Naive thymus-derived CD4-positive, alpha-beta T cell (primary cell): ENCODE results near the gene SERPINB5. TPM values are rescaled to one million over a fixed set of nuclear protein-coding genes. Genes with fewer than 3 reads are reported as not detected.

ENCODE experiments used
- ATAC-seq: fragments of 150-1000 bp; cut with Tn5 transposase; 2 replicates; pipeline ENCODE4 v1.10.0; 2021; ENCODE audit warnings: mild to moderate bottlenecking, moderate library complexity
- CTCF ChIA-PET: fragments of 350-600 bp; sonication (Branson Sonifier 250); formaldehyde crosslinking; loops from one replicate; lab custom pipeline; 2021; ENCODE audit warnings: antibody characterized with exemption; lab: Charles Lee
- POLR2A ChIA-PET: fragments of 350-600 bp; sonication (Branson Sonifier 250); formaldehyde crosslinking; loops from one replicate; lab custom pipeline; 2021; ENCODE audit warnings: antibody characterized with exemption, inconsistent platforms; lab: Charles Lee
- DNase-seq, 9 donors: peaks; one replicate each; pipeline versions ENCODE4 v3.0.0 to v3.0.0-alpha.2; 2020 to 2022; ENCODE audit warnings: mixed read lengths in 1 of 9
- H3K27ac ChIP-seq: one replicate; pipeline ENCODE4 v1.7.0; 2013; ENCODE audit warnings: mild to moderate bottlenecking, low read depth, low read length, moderate library complexity
- H3K27me3 ChIP-seq, 2 donors: one replicate each; pipeline ENCODE4 v1.7.0; 2013; ENCODE audit warnings: low read length in 2 of 2, mild to moderate bottlenecking in 2 of 2, moderate library complexity in 2 of 2; ENCODE audit not compliant: control insufficient read depth in 2 of 2, insufficient read depth in 2 of 2
- H3K36me3 ChIP-seq, 3 experiments: 1 replicate in 2 of 3; 2 replicates in 1 of 3; pipeline ENCODE4 v1.7.0; 2013; ENCODE audit warnings: low read length in 3 of 3, mild to moderate bottlenecking in 3 of 3, moderate library complexity in 1 of 3; ENCODE audit not compliant: insufficient read depth in 3 of 3, control insufficient read depth in 2 of 3
- H3K4me1 ChIP-seq, 2 donors: one replicate each; pipeline ENCODE4 v1.7.0; 2013; ENCODE audit warnings: low read length in 2 of 2, mild to moderate bottlenecking in 2 of 2, moderate library complexity in 1 of 2; ENCODE audit not compliant: control insufficient read depth in 2 of 2, insufficient read depth in 2 of 2
- H3K4me3 ChIP-seq: 2 replicates; pipeline ENCODE4 v1.7.0; 2013; ENCODE audit warnings: mild to moderate bottlenecking, low read length
- H3K9me3 ChIP-seq, 3 experiments: 1 replicate in 2 of 3; 2 replicates in 1 of 3; pipeline ENCODE4 v1.7.0; 2013; ENCODE audit warnings: low read length in 3 of 3; ENCODE audit not compliant: control insufficient read depth in 2 of 3
- H3K27ac Mint-ChIP-seq, 9 donors: one replicate each; pipeline ENCODE4 v1.8.0; 2020 to 2022; ENCODE audit warnings: mixed read lengths in 9 of 9, mild to moderate bottlenecking in 8 of 9, moderate library complexity in 5 of 9, inconsistent platforms in 2 of 9
- H3K27me3 Mint-ChIP-seq, 5 donors: one replicate each; pipeline ENCODE4 v1.8.0; 2021 to 2022; ENCODE audit warnings: mixed read lengths in 5 of 5, mild to moderate bottlenecking in 1 of 5
- H3K36me3 Mint-ChIP-seq, 5 donors: one replicate each; pipeline ENCODE4 v1.8.0; 2020 to 2022; ENCODE audit warnings: mixed read lengths in 5 of 5, mild to moderate bottlenecking in 3 of 5, inconsistent platforms in 1 of 5
- H3K4me1 Mint-ChIP-seq, 7 donors: one replicate each; pipeline ENCODE4 v1.8.0; 2020 to 2022; ENCODE audit warnings: mixed read lengths in 7 of 7, mild to moderate bottlenecking in 3 of 7, inconsistent platforms in 1 of 7
- H3K4me3 Mint-ChIP-seq, 10 donors: one replicate each; pipeline ENCODE4 v1.8.0; 2020 to 2022; ENCODE audit warnings: mild to moderate bottlenecking in 10 of 10, mixed read lengths in 10 of 10, moderate library complexity in 6 of 10, inconsistent platforms in 2 of 10
- H3K9me3 Mint-ChIP-seq, 11 donors: one replicate each; pipeline ENCODE4 v1.8.0; 2020 to 2022; ENCODE audit warnings: mixed read lengths in 11 of 11, mild to moderate bottlenecking in 4 of 11, inconsistent platforms in 1 of 11, moderate library complexity in 1 of 11
- intact Hi-C, 2 donors: fragments of 100-400 bp; cut with micrococcal nuclease; formaldehyde crosslinking; loops; one replicate each; pipeline ENCODE4 v1.15.1; 2023
- polyA plus RNA-seq, 2 donors: library from polyadenylated mRNA; unstranded; fragments of 300-500 nt; fragmentation: Illumina TruSeq; gene quantifications; one replicate each; pipeline ENCODE4 v1.2.3, GENCODE V29; 2021
- total RNA-seq, 6 experiments: library from RNA in 5 of 6; stranded (reverse) in 5 of 6; gene quantifications; 1 replicate in 5 of 6; 2 replicates in 1 of 6; pipeline ENCODE4 v1.2.3 and lab custom pipeline; 2021 to 2026

SERPINB5 gene
- total and polyA plus RNA-seq, 7 experiments from 2014 or later = not detected

- CTCF ChIA-PET = no interaction called here
- H3K27me3 Mint-ChIP-seq = peaks cover 0 to 51% (median 18%) of the 10 kb centered on the region in 5 donors
- intact Hi-C loops = no loop called here
Measured at GRCh38 chr18:63460414-63460813, 16.3 kb upstream of the SERPINB5 start.

GRCh38 chr18:63464434-63464833 lies 12.3 kb upstream of the SERPINB5 start:
- H3K27ac Mint-ChIP-seq = no peak overlapping the region
- no peak overlapping the region for H3K4me3 Mint-ChIP-seq
- CTCF ChIA-PET = no interaction called here
- H3K27ac ChIP-seq = no peak overlapping the region
- no peaks in the 10 kb centered on the region for H3K4me1 ChIP-seq
- H3K36me3 Mint-ChIP-seq = no peaks in the 10 kb centered on the region
- no peak overlapping the region for H3K4me3 ChIP-seq
- H3K4me1 Mint-ChIP-seq = no peaks in the 10 kb centered on the region
- POLR2A ChIA-PET = no interaction called here
- no peaks in the 10 kb centered on the region for H3K9me3 ChIP-seq
- DNase-seq (no peak), ATAC-seq (no peak)
- no peaks in the 10 kb centered on the region for H3K27me3 ChIP-seq
- intact Hi-C loops = no loop called here
- peaks cover 7 to 47% (median 20%) of the 10 kb centered on the region in 5 donors for H3K27me3 Mint-ChIP-seq
- H3K9me3 Mint-ChIP-seq = peaks cover 0 to 1% (median 0%) of the 10 kb centered on the region in 11 donors
- H3K36me3 ChIP-seq = no peaks in the 10 kb centered on the region

More at GRCh38 chr18:63460414-63460813, 16.3 kb upstream of the SERPINB5 start:
- H3K27ac ChIP-seq = no peak overlapping the region
- no peaks in the 10 kb centered on the region for H3K36me3 ChIP-seq
- no peak overlapping the region for H3K27ac Mint-ChIP-seq
- no peaks in the 10 kb centered on the region for H3K36me3 Mint-ChIP-seq
- no peaks in the 10 kb centered on the region for H3K9me3 Mint-ChIP-seq
- DNase-seq = no peak
- H3K27me3 ChIP-seq = no peaks in the 10 kb centered on the region
- H3K4me3 Mint-ChIP-seq = no peak overlapping the region
- no peaks in the 10 kb centered on the region for H3K4me1 Mint-ChIP-seq
- ATAC-seq = no peak
- no peaks in the 10 kb centered on the region for H3K9me3 ChIP-seq
- H3K4me3 ChIP-seq = no peak overlapping the region
- H3K4me1 ChIP-seq = no peaks in the 10 kb centered on the region
- POLR2A ChIA-PET = no interaction called here

GRCh38 chr18:63465059-63465458 lies 11.7 kb upstream of the SERPINB5 start:
- peaks cover 7 to 43% (median 20%) of the 10 kb centered on the region in 5 donors for H3K27me3 Mint-ChIP-seq
- H3K36me3 Mint-ChIP-seq = no peaks in the 10 kb centered on the region
- H3K9me3 ChIP-seq = no peaks in the 10 kb centered on the region
- peaks cover 0 to 1% (median 0%) of the 10 kb centered on the region in 11 donors for H3K9me3 Mint-ChIP-seq
- ChIA-PET POLR2A (no interaction called here), CTCF (no interaction called here)
- ATAC-seq (no peak), DNase-seq (no peak)
- no peaks in the 10 kb centered on the region for H3K4me1 Mint-ChIP-seq
- intact Hi-C loops = no loop called here
- no peaks in the 10 kb centered on the region for H3K27me3 ChIP-seq
- no peak overlapping the region for H3K4me3 Mint-ChIP-seq
- H3K4me3 ChIP-seq = no peak overlapping the region
- H3K4me1 ChIP-seq = no peaks in the 10 kb centered on the region
- no peak overlapping the region for H3K27ac Mint-ChIP-seq
- H3K27ac ChIP-seq = no peak overlapping the region
- no peaks in the 10 kb centered on the region for H3K36me3 ChIP-seq

- no peaks in the 10 kb centered on the region for H3K9me3 ChIP-seq
- no peaks in the 10 kb centered on the region for H3K27me3 ChIP-seq
- ATAC-seq = no peak
- Mint-ChIP-seq H3K4me1 (no peaks in the 10 kb centered on the region), H3K9me3 (peaks cover 0 to 1% (median 0%) of the 10 kb centered on the region in 11 donors), H3K27me3 (peaks cover 7 to 28% (median 23%) of the 10 kb centered on the region in 5 donors), H3K4me3 (no peak overlapping the region), H3K36me3 (no peaks in the 10 kb centered on the region), H3K27ac (no peak overlapping the region)
- H3K4me3 ChIP-seq = no peak overlapping the region
- H3K27ac ChIP-seq = no peak overlapping the region
- H3K36me3 ChIP-seq = no peaks in the 10 kb centered on the region
- intact Hi-C loops = no loop called here
- ChIA-PET CTCF (no interaction called here), POLR2A (no interaction called here)
- no peak for DNase-seq
- H3K4me1 ChIP-seq = no peaks in the 10 kb centered on the region
Measured at GRCh38 chr18:63467699-63468098, 9.1 kb upstream of the SERPINB5 start.

GRCh38 chr18:63468575-63468974 lies 8.2 kb upstream of the SERPINB5 start:
- Mint-ChIP-seq H3K27me3 (peaks cover 7 to 22% (median 17%) of the 10 kb centered on the region in 5 donors), H3K4me1 (no peaks in the 10 kb centered on the region), H3K9me3 (peaks cover 0 to 1% (median 0%) of the 10 kb centered on the region in 11 donors), H3K27ac (no peak overlapping the region), H3K36me3 (no peaks in the 10 kb centered on the region), H3K4me3 (no peak overlapping the region)
- no peak overlapping the region for H3K27ac ChIP-seq
- H3K36me3 ChIP-seq = no peaks in the 10 kb centered on the region
- POLR2A ChIA-PET = no interaction called here
- no peaks in the 10 kb centered on the region for H3K9me3 ChIP-seq
- CTCF ChIA-PET = no interaction called here
- DNase-seq = no peak
- intact Hi-C loops = no loop called here
- no peak for ATAC-seq
- H3K4me1 ChIP-seq = no peaks in the 10 kb centered on the region
- no peaks in the 10 kb centered on the region for H3K27me3 ChIP-seq
- H3K4me3 ChIP-seq = no peak overlapping the region

- Mint-ChIP-seq H3K27me3 (peaks cover 0 to 27% (median 13%) of the 10 kb centered on the region in 5 donors), H3K27ac (no peak overlapping the region), H3K4me1 (no peaks in the 10 kb centered on the region), H3K36me3 (no peaks in the 10 kb centered on the region), H3K4me3 (no peak overlapping the region), H3K9me3 (peaks cover 0 to 1% (median 0%) of the 10 kb centered on the region in 11 donors)
- POLR2A ChIA-PET = no interaction called here
- Histone ChIP-seq H3K27me3 (no peaks in the 10 kb centered on the region), H3K4me1 (no peaks in the 10 kb centered on the region), H3K9me3 (no peaks in the 10 kb centered on the region), H3K36me3 (no peaks in the 10 kb centered on the region), H3K27ac (no peak overlapping the region), H3K4me3 (no peak overlapping the region)
- CTCF ChIA-PET = no interaction called here
- intact Hi-C loops = no loop called here
- no peak for ATAC-seq
- no peak for DNase-seq
Measured at GRCh38 chr18:63470751-63471150, 6.0 kb upstream of the SERPINB5 start.

GRCh38 chr18:63472380-63472779 lies 4.4 kb upstream of the SERPINB5 start:
- POLR2A ChIA-PET = no interaction called here
- no peak overlapping the region for H3K27ac Mint-ChIP-seq

More at GRCh38 chr18:63472380-63472779, 4.4 kb upstream of the SERPINB5 start:
- ATAC-seq (no peak), DNase-seq (no peak)
- H3K9me3 Mint-ChIP-seq = peaks cover 0 to 1% (median 0%) of the 10 kb centered on the region in 11 donors
- no peaks in the 10 kb centered on the region for H3K36me3 Mint-ChIP-seq
- Histone ChIP-seq H3K36me3 (no peaks in the 10 kb centered on the region), H3K27me3 (no peaks in the 10 kb centered on the region), H3K9me3 (no peaks in the 10 kb centered on the region), H3K4me1 (no peaks in the 10 kb centered on the region), H3K27ac (no peak overlapping the region), H3K4me3 (no peak overlapping the region)
- CTCF ChIA-PET = no interaction called here
- peaks cover 0 to 24% (median 11%) of the 10 kb centered on the region in 5 donors for H3K27me3 Mint-ChIP-seq
- no peaks in the 10 kb centered on the region for H3K4me1 Mint-ChIP-seq
- intact Hi-C loops = no loop called here
- no peak overlapping the region for H3K4me3 Mint-ChIP-seq
